H9 (cell line): Measurements from ENCODE around the gene NRN1L. TPM values are rescaled to one million over a fixed set of nuclear protein-coding genes. Genes with fewer than 3 reads are reported as not detected.

Source experiments
- DNase-seq: peaks from one replicate; pipeline ENCODE4 v3.0.0-alpha.2; 2017
- H2AFZ ChIP-seq: one replicate; pipeline ENCODE4 v1.6.1; 2013; ENCODE audit warnings: mild to moderate bottlenecking, low read length, control low read depth, moderate library complexity
- H2AK5ac ChIP-seq: 2 replicates; pipeline ENCODE4 v1.6.1; 2013; ENCODE audit warnings: low read length, control low read depth, mixed read lengths; ENCODE audit not compliant: insufficient read length
- H2BK120ac ChIP-seq: one replicate; pipeline ENCODE4 v1.6.1; 2013; ENCODE audit warnings: low read depth, mild to moderate bottlenecking, low read length, control low read depth, inconsistent platforms; ENCODE audit not compliant: poor library complexity, severe bottlenecking
- H2BK12ac ChIP-seq: 2 replicates; pipeline ENCODE4 v1.6.1; 2013; ENCODE audit warnings: low read length, control low read depth, mixed read lengths, low read depth; ENCODE audit not compliant: insufficient read length
- H2BK15ac ChIP-seq: 2 replicates; pipeline ENCODE4 v1.6.1; 2013; ENCODE audit warnings: low read depth, low read length, control low read depth
- H2BK20ac ChIP-seq: one replicate; pipeline ENCODE4 v1.6.1; 2013; ENCODE audit warnings: low read depth, mild to moderate bottlenecking, low read length, control low read depth, inconsistent platforms; ENCODE audit not compliant: poor library complexity, severe bottlenecking
- H2BK5ac ChIP-seq: 2 replicates; pipeline ENCODE4 v1.6.1; 2013; ENCODE audit warnings: low read length, control low read depth, mixed read lengths; ENCODE audit not compliant: insufficient read length
- H3K14ac ChIP-seq: 2 replicates; pipeline ENCODE4 v1.6.1; 2013; ENCODE audit warnings: low read length, control low read depth; ENCODE audit not compliant: insufficient read depth
- H3K18ac ChIP-seq: 2 replicates; pipeline ENCODE4 v1.6.1; 2013; ENCODE audit warnings: low read depth, mild to moderate bottlenecking, mixed read lengths, low read length, control low read depth; ENCODE audit not compliant: insufficient read length
- H3K23ac ChIP-seq: 2 replicates; pipeline ENCODE4 v1.6.1; 2013; ENCODE audit warnings: low read length, control low read depth, mixed read lengths, low read depth; ENCODE audit not compliant: insufficient read length
- H3K23me2 ChIP-seq: 2 replicates; pipeline ENCODE4 v1.6.1; 2013; ENCODE audit warnings: low read depth, mild to moderate bottlenecking, mixed read lengths, low read length, control low read depth; ENCODE audit not compliant: insufficient read length, poor library complexity, severe bottlenecking
- H3K27ac ChIP-seq: 2 replicates; pipeline ENCODE4 v1.5.1; 2013; ENCODE audit warnings: low read length, control low read depth, mixed read lengths, low read depth; ENCODE audit not compliant: insufficient read length
- H3K27me3 ChIP-seq: 2 replicates; pipeline ENCODE4 v1.6.1; 2013; ENCODE audit warnings: low read length, control low read depth, inconsistent platforms; ENCODE audit not compliant: insufficient read depth
- H3K4ac ChIP-seq: 2 replicates; pipeline ENCODE4 v1.6.1; 2013; ENCODE audit warnings: low read depth, mild to moderate bottlenecking, control low read depth, inconsistent platforms, low read length, moderate library complexity
- H3K4me1 ChIP-seq: 2 replicates; pipeline ENCODE4 v1.6.1; 2013; ENCODE audit warnings: low read length, control low read depth, inconsistent platforms; ENCODE audit not compliant: insufficient read depth
- H3K4me2 ChIP-seq: 2 replicates; pipeline ENCODE4 v1.6.1; 2013; ENCODE audit warnings: low read length, control low read depth, mixed read lengths; ENCODE audit not compliant: insufficient read length, insufficient read depth
- H3K56ac ChIP-seq: 2 replicates; pipeline ENCODE4 v1.6.1; 2013; ENCODE audit warnings: low read depth, mild to moderate bottlenecking, mixed read lengths, low read length, control low read depth; ENCODE audit not compliant: insufficient read length
- H3K79me1 ChIP-seq: 2 replicates; pipeline ENCODE4 v1.6.1; 2013; ENCODE audit warnings: low read depth, mild to moderate bottlenecking, moderate library complexity, low read length, control low read depth, inconsistent platforms; ENCODE audit not compliant: insufficient read depth, poor library complexity, severe bottlenecking
- H3K79me2 ChIP-seq: 2 replicates; pipeline ENCODE4 v1.6.1; 2013; ENCODE audit warnings: low read length, control low read depth, inconsistent platforms; ENCODE audit not compliant: insufficient read depth
- H3K9ac ChIP-seq: 2 replicates; pipeline ENCODE4 v1.6.1; 2013; ENCODE audit warnings: low read length, control low read depth, mixed read lengths; ENCODE audit not compliant: insufficient read length; ENCODE audit errors: extremely low read depth
- H3K9me3 ChIP-seq: one replicate; pipeline ENCODE4 v1.6.1; 2013; ENCODE audit warnings: low read depth, low read length, inconsistent platforms; ENCODE audit not compliant: control insufficient read depth
- H3T11ph ChIP-seq: one replicate; pipeline ENCODE4 v1.6.1; 2013; ENCODE audit warnings: mild to moderate bottlenecking, low read length, control low read depth, inconsistent platforms
- H4K20me1 ChIP-seq: one replicate; pipeline ENCODE4 v1.6.1; 2013; ENCODE audit not compliant: control insufficient read depth, insufficient read length, insufficient read depth
- H4K5ac ChIP-seq: 2 replicates; pipeline ENCODE4 v1.6.1; 2013; ENCODE audit warnings: low read depth, mild to moderate bottlenecking, mixed read lengths, low read length, control low read depth; ENCODE audit not compliant: insufficient read length
- H4K8ac ChIP-seq: replicated peaks from 2 replicates; pipeline ENCODE4 v1.6.1; 2013; ENCODE audit warnings: low read length, control low read depth, mixed read lengths, low read depth; ENCODE audit not compliant: insufficient read length
- H4K91ac ChIP-seq: 2 replicates; pipeline ENCODE4 v1.6.1; 2013; ENCODE audit warnings: low read depth, mild to moderate bottlenecking, moderate library complexity, mixed read lengths, low read length, control low read depth; ENCODE audit not compliant: insufficient read length
- H3K27ac Mint-ChIP-seq, 3 experiments: 2 replicates in 2 of 3; 3 replicates in 1 of 3; pipeline ENCODE4 v1.8.0; 2020 to 2021; ENCODE audit warnings: mixed read lengths in 3 of 3, mild to moderate bottlenecking in 1 of 3, moderate library complexity in 1 of 3
- H3K27me3 Mint-ChIP-seq: 2 replicates; pipeline ENCODE4 v1.8.0; 2021; ENCODE audit warnings: low read depth, mild to moderate bottlenecking, moderate library complexity, mixed read lengths
- H3K36me3 Mint-ChIP-seq, 3 experiments: 2 replicates in 2 of 3; 3 replicates in 1 of 3; pipeline ENCODE4 v1.8.0; 2020 to 2021; ENCODE audit warnings: low read depth in 3 of 3, mixed read lengths in 3 of 3; ENCODE audit not compliant: insufficient read depth in 1 of 3
- H3K4me1 Mint-ChIP-seq, 2 experiments: 2 replicates each; pipeline ENCODE4 v1.8.0; 2020; ENCODE audit warnings: mixed read lengths in 2 of 2
- H3K4me3 Mint-ChIP-seq, 2 experiments: 2 replicates in 1 of 2; 3 replicates in 1 of 2; pipeline ENCODE4 v1.8.0; 2020 to 2021; ENCODE audit warnings: mild to moderate bottlenecking in 2 of 2, mixed read lengths in 2 of 2, moderate library complexity in 1 of 2
- H3K9me3 Mint-ChIP-seq, 2 experiments: 2 replicates in 1 of 2; 3 replicates in 1 of 2; pipeline ENCODE4 v1.8.0; 2020; ENCODE audit warnings: mild to moderate bottlenecking in 2 of 2, mixed read lengths in 2 of 2, moderate library complexity in 1 of 2
- WGBS: extraction: QIAGEN DNeasy Blood & Tissue Kit; methylation state at CpG from one replicate; pipeline ENCODE4 v1.1.7; 2013; ENCODE audit warnings: missing lambda C conversion rate, low lambda C conversion rate, mixed read lengths; ENCODE audit not compliant: insufficient read length; ENCODE audit errors: extremely low coverage; 5-methylcytosine and 5-hydroxymethylcytosine counted together
- total RNA-seq: library from RNA; stranded (reverse); gene quantifications from 2 replicates; pipeline ENCODE4 v1.2.1, GENCODE V29; 2021
- TF ChIP-seq, protein P1 (sequence below): fragments of 200-600 bp; sonication (generic); conservative IDR thresholded peaks from 3 replicates; pipeline ENCODE4 v1.8.0; 2021; ENCODE audit warnings: antibody characterized with exemption, mild to moderate bottlenecking

The NRN1L gene
- total RNA-seq, 1 experiment from 2014 or later, result 2.0 TPM

DNA sequence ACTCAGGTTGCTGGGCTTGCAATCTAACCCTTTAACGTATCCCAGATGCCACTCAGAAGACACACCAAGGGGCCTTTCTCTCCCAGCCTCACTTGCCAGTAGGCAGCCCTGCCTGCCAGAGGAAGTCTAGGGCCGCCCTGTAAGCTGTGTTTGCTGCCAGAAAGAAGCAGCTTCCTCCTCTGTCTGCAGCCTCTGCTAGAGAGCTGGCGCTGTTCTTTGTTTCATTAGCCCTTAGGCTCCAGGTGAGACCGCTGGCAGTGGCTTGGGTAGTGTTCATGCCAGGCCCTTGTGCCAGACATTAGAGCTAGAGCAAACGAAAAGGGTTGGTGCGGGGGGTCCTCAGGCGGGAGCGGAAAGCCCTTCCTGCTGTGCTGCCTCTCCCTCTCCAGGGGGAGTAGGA is 38.1 kb downstream of the NRN1L start:
- no peaks in the 10 kb centered on the region for H3K79me2 ChIP-seq
- no peak overlapping the region for H3K4ac ChIP-seq
- no peaks in the 10 kb centered on the region for H3K27me3 ChIP-seq
- TF ChIP-seq, protein P1, sequence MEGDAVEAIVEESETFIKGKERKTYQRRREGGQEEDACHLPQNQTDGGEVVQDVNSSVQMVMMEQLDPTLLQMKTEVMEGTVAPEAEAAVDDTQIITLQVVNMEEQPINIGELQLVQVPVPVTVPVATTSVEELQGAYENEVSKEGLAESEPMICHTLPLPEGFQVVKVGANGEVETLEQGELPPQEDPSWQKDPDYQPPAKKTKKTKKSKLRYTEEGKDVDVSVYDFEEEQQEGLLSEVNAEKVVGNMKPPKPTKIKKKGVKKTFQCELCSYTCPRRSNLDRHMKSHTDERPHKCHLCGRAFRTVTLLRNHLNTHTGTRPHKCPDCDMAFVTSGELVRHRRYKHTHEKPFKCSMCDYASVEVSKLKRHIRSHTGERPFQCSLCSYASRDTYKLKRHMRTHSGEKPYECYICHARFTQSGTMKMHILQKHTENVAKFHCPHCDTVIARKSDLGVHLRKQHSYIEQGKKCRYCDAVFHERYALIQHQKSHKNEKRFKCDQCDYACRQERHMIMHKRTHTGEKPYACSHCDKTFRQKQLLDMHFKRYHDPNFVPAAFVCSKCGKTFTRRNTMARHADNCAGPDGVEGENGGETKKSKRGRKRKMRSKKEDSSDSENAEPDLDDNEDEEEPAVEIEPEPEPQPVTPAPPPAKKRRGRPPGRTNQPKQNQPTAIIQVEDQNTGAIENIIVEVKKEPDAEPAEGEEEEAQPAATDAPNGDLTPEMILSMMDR, result no peak
- Mint-ChIP-seq H3K27me3 (no peaks in the 10 kb centered on the region), H3K4me1 (peaks cover 7 to 16% of the 10 kb centered on the region in 2 experiments; a peak in 3 of 4 replicates), H3K4me3 (no peak overlapping the region), H3K27ac (0 out of 7 replicates have a peak overlapping the region, but pooled peaks of 1 of the 3 experiments have one; percentile 53), H3K9me3 (no peaks in the 10 kb centered on the region), H3K36me3 (peaks cover 1 to 9% (median 2%) of the 10 kb centered on the region in 3 experiments; a peak in 4 of 7 replicates)
- H3K4me1 ChIP-seq, result no peaks in the 10 kb centered on the region
- H3K27ac ChIP-seq, result no peak overlapping the region
- H3K4me2 ChIP-seq, result no peak overlapping the region
- no peak overlapping the region for H2AK5ac ChIP-seq
- H2BK5ac ChIP-seq, result no peak overlapping the region
- no peak overlapping the region for H4K8ac ChIP-seq
- no peak overlapping the region for H4K91ac ChIP-seq
- no peak overlapping the region for H2BK15ac ChIP-seq
- no peaks in the 10 kb centered on the region for H3K23me2 ChIP-seq
- H2BK12ac ChIP-seq, result no peak overlapping the region
- no peaks in the 10 kb centered on the region for H3K79me1 ChIP-seq
- DNase-seq, result no peak
- H3K56ac ChIP-seq, result no peak overlapping the region
- WGBS, result no CpG with 5 or more reads among the region's 8 CpGs
- H2BK20ac ChIP-seq, result no peak overlapping the region
- no peak overlapping the region for H3K14ac ChIP-seq
- H4K20me1 ChIP-seq, result no peaks in the 10 kb centered on the region
- no peaks in the 10 kb centered on the region for H3K9me3 ChIP-seq
- no peak overlapping the region for H3K9ac ChIP-seq
- no peak overlapping the region for H3K18ac ChIP-seq
- H3T11ph ChIP-seq, result no peak overlapping the region
- no peak overlapping the region for H2BK120ac ChIP-seq
- no peak overlapping the region for H4K5ac ChIP-seq
- no peak overlapping the region for H3K23ac ChIP-seq
- H2AFZ ChIP-seq, result no peak overlapping the region
